NCI-H1092 (cell line): ENCODE measurements around the gene MTUS2.

ENCODE experiments used
- DNase-seq: peaks from one replicate; lab custom pipeline; 2025; lab: John Stamatoyannopoulos, UW

Gene MTUS2

DNA sequence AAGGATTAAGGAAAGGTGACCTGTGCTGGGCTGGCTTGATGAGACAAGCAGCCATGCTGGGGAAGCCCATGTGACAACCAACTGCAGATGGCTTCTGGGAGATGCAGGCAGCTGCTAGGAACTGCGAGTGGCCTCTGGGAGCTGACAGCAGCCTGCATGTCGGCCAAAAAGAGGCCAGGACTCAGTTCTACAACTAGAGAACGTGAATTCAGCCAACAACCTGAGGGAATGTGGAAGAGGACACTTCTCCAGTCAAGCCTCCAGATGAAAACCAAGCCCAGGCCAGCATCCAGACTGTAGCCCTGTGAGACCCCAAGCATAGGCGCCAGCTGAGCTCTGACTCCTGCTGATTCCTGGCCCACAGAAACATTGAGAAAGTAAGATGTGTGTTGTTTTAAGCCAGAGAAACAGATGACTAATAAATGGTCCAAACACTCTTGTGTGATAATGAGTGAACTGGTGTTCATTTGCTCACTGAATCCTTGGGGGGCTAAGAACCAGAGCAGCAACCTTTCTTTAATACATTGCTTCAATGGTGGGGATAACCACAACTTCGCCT lies 730.4 kb downstream of the MTUS2 start:
- DNase-seq, result no peak

DNA sequence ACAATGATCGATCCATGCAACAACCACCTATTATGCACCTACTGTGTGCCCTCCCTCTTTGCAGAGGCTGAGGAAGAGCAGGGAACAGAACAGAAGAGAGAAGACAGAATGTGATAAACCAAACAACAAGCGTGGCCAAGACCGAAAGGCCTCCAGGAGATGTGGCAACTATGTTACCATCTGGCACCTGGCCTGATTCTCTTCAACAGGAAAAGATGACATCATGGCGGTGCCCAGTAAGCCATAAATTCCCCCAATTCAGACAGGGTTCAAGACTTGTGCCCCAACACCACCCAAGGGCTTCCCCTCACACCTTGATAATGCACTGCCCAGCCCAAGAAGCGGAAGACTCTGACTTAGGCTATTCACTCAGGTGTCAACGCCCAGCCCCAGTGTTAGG lies 731.1 kb downstream of the MTUS2 start:
- no peak for DNase-seq
